Measurements from ENCODE around the gene PSD4.

PSD4 gene

GRCh38 chr2:113251118-113251517, 77.3 kb downstream of the PSD4 start:
- DNase-seq = no peak
- peak overlapping the region; percentile 41 for H3K27ac Mint-ChIP-seq
- TF ChIP-seq CTCF (IDR thresholded peaks at IDR 0.05) = no peak
- peaks cover 19% of the 10 kb centered on the region for H3K27me3 Mint-ChIP-seq (ENCODE audit: low read depth, poor library complexity)
- H3K4me3 Mint-ChIP-seq = no peak overlapping the region
- H3K4me1 Mint-ChIP-seq = peaks cover 76% of the 10 kb centered on the region
- no peaks in the 10 kb centered on the region for H3K9me3 Mint-ChIP-seq
- peaks cover 94% of the 10 kb centered on the region for H3K36me3 Mint-ChIP-seq (ENCODE audit: low read depth)

GRCh38 chr2:113252047-113252590, 78.3 kb downstream of the PSD4 start:
- no peak for DNase-seq
- peaks cover 94% of the 10 kb centered on the region for H3K36me3 Mint-ChIP-seq (ENCODE audit: low read depth)
- H3K27me3 Mint-ChIP-seq (ENCODE audit: low read depth, poor library complexity) = peaks cover 22% of the 10 kb centered on the region
- TF ChIP-seq CTCF (IDR thresholded peaks at IDR 0.05) = no peak
- no peaks in the 10 kb centered on the region for H3K9me3 Mint-ChIP-seq
- no peak overlapping the region for H3K4me3 Mint-ChIP-seq
- no peak overlapping the region for H3K27ac Mint-ChIP-seq
- peaks cover 77% of the 10 kb centered on the region for H3K4me1 Mint-ChIP-seq

- H3K4me1 Mint-ChIP-seq = peaks cover 77% of the 10 kb centered on the region
Observed at GRCh38 chr2:113253453-113253852, 79.7 kb downstream of the PSD4 start.

GRCh38 chr2:113255140-113256070, 81.6 kb downstream of the PSD4 start:
- H3K4me1 Mint-ChIP-seq = peaks cover 85% of the 10 kb centered on the region
- no peak overlapping the region for H3K4me3 Mint-ChIP-seq
- H3K27me3 Mint-ChIP-seq (ENCODE audit: low read depth, poor library complexity) = peaks cover 37% of the 10 kb centered on the region
- TF ChIP-seq CTCF (IDR thresholded peaks at IDR 0.05) = no peak
- no peak for DNase-seq
- H3K36me3 Mint-ChIP-seq (ENCODE audit: low read depth) = peaks cover 96% of the 10 kb centered on the region
- no peaks in the 10 kb centered on the region for H3K9me3 Mint-ChIP-seq
- peak overlapping the region; percentile 47 for H3K27ac Mint-ChIP-seq

More at GRCh38 chr2:113253453-113253852, 79.7 kb downstream of the PSD4 start:
- H3K27me3 Mint-ChIP-seq (ENCODE audit: low read depth, poor library complexity) = peaks cover 30% of the 10 kb centered on the region
- peak overlapping the region; percentile 8 for H3K27ac Mint-ChIP-seq
- no peak for TF ChIP-seq CTCF (IDR thresholded peaks at IDR 0.05)
- peaks cover 94% of the 10 kb centered on the region for H3K36me3 Mint-ChIP-seq (ENCODE audit: low read depth)
- H3K4me3 Mint-ChIP-seq = no peak overlapping the region
- no peaks in the 10 kb centered on the region for H3K9me3 Mint-ChIP-seq
- DNase-seq = no peak

- Mint-ChIP-seq H3K4me1 (peaks cover 93% of the 10 kb centered on the region), H3K36me3 (ENCODE audit: low read depth) (peaks cover 94% of the 10 kb centered on the region), H3K4me3 (no peak overlapping the region), H3K9me3 (no peaks in the 10 kb centered on the region), H3K27me3 (ENCODE audit: low read depth, poor library complexity) (peaks cover 55% of the 10 kb centered on the region), H3K27ac (peak overlapping the region; percentile 12)
- TF ChIP-seq CTCF (IDR thresholded peaks at IDR 0.05) = no peak
- no peak for DNase-seq
Observed at GRCh38 chr2:113257516-113258264, 83.9 kb downstream of the PSD4 start.
